ENCODE data around the gene GRM2.
"Not testable (repeated sequence)": the region's sequence is repeated elsewhere in the genome, so short reads cannot be mapped to it uniquely, and the experiment has no call there.

DNA sequence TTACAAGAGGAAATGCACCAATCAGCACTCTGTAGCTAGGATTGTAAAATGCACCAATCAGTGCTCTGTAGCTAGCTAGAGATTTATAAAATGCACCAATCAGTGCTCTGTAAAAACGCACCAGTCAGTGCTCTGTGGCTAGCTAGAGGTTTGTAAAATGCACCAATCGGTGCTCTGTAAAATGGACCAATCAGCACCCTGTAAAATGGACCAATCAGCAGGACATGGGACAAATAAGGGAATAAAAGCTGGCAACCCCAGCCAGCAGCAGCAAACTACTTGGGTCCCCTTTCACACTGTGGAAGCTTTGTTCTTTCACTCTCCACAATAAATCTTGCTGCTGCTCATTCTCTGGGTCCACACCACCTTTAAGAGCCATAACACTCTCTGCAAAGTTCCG lies 35.5 kb downstream of the GRM2 start:
- not testable (repeated sequence) for TF ChIP-seq CTCF, POLR2A (IDR thresholded peaks at IDR 0.05)

Measured in uterus (tissue), 2 donors.